Fibroblast of upper back skin (primary cell): ENCODE results near the gene CTXND1.

Experiments used
- DNase-seq: peaks from one replicate; pipeline ENCODE4 v3.0.0-alpha.2; 2013

The CTXND1 gene

DNA sequence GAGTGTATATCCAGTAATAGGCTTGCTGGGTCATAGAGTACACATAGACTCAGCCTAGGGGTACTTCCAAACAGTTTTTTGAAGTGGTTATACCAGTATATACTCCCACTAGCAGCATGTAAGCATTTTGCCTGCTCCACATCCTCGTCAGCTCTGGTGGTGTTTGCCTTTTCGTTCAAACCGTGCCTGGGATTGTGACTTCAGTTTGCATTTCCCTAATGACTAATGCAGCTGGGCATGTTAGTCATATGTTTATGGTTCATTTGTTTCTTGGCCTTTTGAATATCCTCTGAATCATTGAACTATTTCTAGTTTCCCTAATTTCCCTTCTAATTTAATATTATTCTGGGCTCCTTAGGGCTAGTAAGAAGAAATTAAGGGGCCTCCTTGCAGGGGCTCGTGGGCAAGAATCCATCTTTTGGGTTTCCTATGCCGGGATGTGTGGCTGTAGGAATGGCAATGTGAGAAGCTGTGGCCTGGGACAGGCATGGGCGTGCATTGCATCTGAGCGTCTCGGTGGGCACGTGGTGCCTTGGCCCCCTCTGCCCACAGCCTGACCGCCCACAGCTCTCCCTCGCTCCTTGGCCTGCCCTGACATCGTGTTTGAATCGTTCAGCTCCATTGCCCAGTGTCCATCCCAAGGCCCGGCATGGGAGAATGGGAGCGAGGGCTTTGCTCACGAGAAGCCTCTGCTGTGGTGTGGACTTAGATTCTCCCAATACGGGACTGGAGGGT lies 72.8 kb downstream of the CTXND1 start:
- DNase-seq, result peak; percentile 81

DNA sequence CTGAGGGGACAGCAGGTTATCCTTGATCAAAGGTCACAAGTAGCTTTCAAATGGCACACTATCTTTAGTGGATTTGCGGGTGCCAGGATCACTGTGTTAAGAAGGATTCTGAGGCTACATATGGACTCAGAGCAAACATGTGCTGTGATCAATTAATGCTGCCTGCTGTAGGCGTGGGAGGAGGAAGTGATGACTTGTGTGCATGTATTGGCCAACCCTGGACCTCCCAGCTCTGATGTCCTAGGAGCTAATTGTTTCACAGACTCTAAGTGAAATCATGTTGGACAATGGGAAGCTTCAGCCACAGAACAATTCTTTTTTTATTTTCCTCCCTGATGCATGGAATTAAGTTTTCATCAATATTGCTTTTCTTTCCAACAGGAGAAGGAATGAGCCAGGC lies 74.9 kb downstream of the CTXND1 start:
- DNase-seq, result no peak

GRCh38 chr15:80176443-80176842 lies 75.6 kb downstream of the CTXND1 start:
- DNase-seq, result no peak

DNA sequence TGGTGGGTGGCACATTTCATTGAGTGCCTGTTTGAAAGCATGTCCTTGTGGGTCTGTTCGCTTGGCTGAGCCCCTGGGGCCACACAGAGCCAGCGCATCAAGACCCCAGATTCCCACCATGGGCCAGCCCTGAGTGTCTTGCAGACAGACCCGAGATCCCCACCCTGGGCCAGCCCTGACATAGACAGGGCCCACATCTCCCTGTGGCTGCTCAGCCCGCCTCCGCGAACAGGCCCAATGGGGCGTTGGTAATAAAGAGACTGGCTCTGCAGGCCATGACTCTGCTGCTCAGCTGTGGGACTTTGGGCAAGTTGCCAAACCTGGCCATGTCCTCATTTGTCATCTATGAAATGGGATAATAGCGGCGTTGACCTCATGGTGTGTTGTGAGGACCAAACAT lies 76.6 kb downstream of the CTXND1 start:
- no peak for DNase-seq

DNA sequence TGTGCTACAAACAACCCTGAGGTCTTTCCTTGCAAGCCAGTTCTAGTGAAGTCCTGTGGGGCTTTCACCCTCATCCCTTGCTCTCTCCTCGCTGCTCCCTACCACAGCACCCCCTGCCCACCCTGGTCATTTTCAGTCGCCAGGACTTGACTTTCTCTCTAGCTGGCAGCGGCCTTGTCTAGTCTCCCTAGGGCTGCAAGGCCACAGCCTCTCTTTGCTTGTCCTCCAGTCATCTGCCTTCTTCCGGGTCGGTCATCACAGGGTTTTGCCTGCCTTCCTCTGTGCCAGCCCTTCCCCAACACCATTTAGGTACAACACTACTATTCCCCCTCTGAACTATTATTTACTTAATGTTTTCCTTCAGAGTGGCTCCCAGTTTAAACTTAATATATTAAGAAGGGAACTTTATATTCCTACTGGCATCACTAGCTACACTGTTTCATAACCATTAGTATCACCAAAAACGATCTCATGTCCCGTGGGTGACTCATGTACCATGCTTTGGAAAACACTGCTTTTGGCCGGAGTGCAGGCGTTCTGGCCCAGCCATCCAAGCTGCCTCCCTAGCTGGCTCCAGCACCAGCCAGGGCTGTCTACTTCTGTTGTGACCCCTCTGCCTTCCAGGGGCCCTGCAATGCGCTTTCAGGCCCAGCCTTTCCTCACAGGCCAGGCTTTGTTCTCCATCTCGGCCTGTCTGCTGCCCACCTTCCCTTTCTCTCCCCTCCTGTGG lies 77.8 kb downstream of the CTXND1 start:
- DNase-seq, result peak; percentile 31

DNA sequence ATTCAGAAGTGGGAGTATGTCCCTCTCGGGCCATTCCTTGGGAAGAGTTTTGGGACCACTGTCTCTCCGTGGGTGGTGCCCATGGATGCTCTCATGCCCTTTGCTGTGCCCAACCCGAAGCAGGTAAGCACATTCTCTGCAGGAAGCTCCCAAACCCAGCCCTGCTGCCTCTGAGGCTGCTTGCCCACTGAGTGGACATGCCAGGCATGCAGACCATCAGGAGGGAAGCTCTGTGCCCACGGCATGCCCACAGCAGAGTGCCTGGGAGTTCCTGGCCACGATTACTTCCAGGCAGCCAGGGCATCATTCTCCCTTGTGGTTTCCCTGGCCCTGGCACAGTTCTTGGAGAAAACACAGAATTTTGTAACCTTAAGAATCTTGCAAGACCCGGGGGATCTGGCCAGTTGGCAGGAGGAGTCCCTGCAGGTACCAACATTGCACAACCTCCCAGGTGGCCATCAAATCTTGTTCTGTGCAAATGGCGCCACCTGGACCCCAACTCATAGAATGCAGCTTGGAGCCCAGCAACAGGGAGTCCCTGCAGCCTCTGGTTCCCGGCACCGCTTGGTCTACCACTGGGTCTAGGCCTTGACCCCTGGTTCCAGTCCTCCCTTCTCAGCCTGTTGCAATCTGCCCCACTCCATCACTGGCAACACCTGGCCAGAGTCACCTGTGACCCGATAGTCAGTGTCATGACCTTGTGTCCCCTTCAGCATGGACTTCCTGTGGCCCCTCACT lies 78.8 kb downstream of the CTXND1 start:
- peak; percentile 48 for DNase-seq

DNA sequence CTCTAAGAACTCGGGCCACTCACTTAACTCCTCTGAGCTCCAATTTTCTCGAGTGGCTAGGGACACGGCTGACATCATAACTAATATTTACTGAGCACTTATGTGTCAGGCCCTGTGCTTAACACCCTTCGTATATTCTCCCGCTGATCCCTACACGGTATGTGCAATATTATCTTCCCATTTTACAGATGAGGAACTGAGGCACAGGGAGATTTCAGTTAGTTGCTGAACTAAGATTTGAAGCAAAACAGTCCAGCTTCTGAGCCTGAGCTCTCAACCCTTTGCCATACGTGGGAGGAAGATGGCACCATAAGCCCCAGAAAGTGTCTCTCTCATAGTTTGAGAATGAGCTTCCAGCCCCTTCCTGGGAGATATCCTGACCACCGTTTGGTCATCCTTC lies 79.6 kb downstream of the CTXND1 start:
- no peak for DNase-seq

GRCh38 chr15:80171787-80172186 lies 80.2 kb downstream of the CTXND1 start:
- DNase-seq, result no peak

DNA sequence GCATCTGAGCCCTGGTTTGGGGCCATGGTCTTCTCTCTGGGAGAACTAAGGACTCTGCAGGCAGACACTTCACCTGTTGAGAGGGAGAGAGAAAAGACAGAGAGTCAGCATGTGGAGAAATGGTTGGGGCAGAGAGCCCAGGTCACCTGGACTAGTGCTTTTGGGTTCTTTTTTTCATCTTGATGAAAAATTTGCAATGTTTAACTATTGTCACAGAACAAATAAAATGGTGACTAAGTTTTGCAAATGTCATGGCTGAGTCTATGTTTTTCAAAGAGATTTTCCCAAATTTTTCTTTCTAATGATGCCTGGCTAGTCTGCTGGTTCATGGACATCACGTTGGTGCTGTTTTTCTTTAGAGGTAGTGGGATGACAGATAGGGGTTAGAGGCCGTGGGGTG lies 81.4 kb downstream of the CTXND1 start:
- no peak for DNase-seq

DNA sequence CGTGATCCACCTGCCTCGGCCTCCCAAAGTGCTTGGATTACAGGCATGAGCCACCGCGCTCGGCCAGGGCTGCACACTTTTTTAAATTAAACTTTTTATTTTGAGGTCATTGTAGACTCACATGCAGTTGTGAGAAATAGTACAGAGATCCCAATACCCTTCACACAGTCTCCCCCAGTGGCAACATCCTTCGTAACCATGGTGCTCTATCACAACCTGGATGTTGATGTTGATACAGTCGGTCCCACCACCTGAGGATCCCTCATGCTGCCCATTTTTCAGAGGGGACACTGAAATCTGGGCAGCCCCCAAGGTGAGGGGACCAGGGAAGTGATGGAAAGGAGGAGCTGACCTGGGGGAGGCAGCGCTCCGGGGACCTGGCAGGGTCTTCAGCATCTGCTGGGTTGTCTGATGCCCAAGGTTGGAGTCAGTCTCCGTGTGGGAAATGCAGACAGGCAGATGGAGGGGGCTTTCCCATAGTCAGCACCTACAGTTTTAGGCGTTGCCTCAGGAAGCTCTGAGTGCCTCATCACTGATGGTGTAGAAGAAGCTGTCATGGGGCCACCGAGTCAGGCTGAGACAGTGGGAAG lies 82.2 kb downstream of the CTXND1 start:
- no peak for DNase-seq

- no peak for DNase-seq
Measured at GRCh38 chr15:80168421-80168820, 83.6 kb downstream of the CTXND1 start.

DNA sequence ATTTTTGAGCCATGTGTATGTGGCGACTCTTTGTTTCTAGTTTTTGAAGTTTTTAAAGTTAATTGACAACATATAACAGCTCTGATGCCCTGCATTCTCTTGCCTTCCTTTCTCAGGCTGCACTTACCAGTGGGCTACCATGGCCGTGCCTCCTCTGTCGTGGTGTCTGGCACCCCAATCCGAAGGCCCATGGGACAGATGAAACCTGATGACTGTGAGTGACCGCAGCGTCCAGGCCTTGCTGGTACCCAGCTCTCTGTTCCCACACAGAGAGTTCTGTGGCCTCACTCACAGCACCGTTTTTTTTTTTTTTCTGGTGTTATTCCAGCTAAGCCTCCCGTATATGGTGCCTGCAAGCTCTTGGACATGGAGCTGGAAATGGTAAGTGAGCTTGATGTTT lies 84.1 kb downstream of the CTXND1 start:
- no peak for DNase-seq

DNA sequence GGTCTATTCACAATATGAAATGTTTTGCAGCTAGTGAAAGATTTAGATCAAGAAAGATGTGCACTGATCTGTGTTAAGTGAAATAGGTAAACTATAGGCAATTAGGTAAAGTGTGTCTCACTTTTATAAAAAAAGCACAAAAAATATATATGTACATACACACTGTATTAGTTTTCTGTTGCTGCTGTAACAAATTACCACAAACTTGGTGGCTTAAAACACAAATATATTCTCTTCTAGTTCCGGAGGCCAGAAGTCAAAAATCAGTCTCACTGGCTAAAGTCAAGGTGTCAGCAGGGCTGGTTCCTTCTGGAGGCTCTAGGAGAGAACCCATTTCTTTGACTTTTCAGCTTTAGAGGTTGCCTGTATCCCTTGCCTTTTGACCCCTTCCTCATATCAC lies 88.1 kb downstream of the CTXND1 start:
- no peak for DNase-seq

DNA sequence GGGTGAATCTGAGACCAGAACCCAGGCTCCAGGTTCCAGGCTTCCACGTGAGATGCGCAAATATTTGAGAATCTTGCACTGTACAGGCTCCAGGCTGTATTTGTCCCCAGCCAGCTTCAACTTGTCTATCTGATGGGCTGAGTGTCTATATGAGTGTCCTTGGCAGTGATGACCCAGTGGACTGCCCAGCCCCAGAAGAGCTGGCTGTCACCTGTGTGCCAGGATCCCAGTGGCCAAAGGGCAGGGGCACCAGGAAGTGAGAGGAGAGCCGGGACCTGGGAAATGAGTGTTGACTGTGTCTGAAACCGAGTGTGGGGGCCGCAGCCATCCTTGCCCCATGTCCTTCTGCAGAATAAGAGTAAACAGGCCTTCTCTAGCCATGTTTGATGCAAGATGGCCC lies 88.8 kb downstream of the CTXND1 start:
- no peak for DNase-seq

- DNase-seq, result no peak
Measured at GRCh38 chr15:80162059-80162554, 89.9 kb downstream of the CTXND1 start.

- DNase-seq, result no peak
Measured at GRCh38 chr15:80161468-80162016, 90.5 kb downstream of the CTXND1 start.

GRCh38 chr15:80160570-80161156 lies 91.3 kb downstream of the CTXND1 start:
- peak; percentile 94 for DNase-seq

DNA sequence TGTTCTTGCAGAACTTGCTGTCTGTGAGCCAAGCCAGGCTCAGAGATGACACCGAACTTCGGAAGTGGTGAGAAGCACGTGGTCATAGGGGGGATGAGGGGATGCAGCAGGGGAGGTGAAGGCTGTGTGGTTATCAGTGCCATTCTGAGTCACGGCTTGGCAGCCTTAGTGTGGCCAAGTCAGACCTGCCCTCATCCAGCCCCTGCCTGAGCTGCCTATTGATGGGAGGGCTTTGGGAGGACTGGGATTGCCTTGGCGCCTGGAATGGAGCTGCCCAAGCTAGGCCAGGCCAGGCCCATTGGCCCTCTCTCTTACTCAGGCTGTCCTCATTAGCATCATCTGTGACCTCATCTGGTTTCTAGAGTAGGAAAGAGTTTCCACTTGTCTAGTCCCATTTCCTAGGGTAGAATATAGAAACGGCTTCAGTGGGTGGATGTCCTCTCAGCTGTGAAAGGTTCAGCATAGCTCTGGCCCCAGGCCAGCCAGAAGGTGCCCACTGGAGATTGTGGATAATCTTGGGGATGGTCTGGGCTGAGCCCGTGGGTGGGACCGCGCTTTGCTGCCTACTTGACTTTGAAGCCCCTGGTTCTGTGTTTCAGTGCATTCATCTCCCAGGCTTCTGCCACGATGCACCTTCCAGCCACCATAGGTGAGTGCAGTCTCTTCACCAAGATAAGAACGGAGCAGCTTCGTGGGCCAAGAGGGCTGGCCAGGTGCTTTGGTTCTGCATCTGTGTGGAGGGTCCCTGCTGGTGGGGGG lies 92.0 kb downstream of the CTXND1 start:
- DNase-seq, result no peak

GRCh38 chr15:80159301-80159700 lies 92.7 kb downstream of the CTXND1 start:
- DNase-seq, result no peak

- DNase-seq, result no peak
Measured at GRCh38 chr15:80157215-80157614, 94.8 kb downstream of the CTXND1 start.

DNA sequence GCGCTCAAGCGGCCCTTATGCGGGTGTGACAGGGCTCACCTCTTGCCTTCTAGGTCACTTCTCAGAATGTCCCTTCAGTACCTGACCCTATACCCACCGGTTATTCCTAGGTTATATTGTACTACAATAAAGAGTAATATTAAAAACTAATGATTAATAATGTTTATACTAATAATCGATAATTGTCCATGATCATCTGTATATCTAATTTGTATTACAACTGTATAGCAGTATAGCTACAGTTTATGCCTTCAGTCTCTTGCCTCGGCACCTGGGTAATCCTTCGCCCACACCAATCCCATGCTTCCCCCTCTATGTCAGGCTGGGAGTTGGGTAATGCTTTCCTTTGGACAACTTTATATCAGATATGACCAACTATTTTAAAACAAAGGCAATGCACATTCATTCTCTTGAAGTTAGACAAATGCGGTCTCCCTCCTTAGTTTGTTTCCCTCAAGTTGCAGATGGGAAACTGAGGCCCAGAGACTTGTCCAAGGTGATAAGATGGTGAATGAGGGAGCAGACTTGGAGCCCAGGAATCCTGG lies 95.8 kb downstream of the CTXND1 start:
- no peak for DNase-seq
